GM19324 (cell line): ENCODE measurements around the gene SYCP2.
"Not testable (repeated sequence)": the region's sequence is repeated elsewhere in the genome, so short reads cannot be mapped to it uniquely, and the experiment has no call there.

Experiments
- ATAC-seq: cut with Tn5 transposase; IDR thresholded peaks from one replicate; pipeline ENCODE4 v1.9.1; 2021; ENCODE audit warnings: mild to moderate bottlenecking, moderate library complexity; ENCODE audit not compliant: unreplicated experiment, low FRiP score

The SYCP2 gene

DNA sequence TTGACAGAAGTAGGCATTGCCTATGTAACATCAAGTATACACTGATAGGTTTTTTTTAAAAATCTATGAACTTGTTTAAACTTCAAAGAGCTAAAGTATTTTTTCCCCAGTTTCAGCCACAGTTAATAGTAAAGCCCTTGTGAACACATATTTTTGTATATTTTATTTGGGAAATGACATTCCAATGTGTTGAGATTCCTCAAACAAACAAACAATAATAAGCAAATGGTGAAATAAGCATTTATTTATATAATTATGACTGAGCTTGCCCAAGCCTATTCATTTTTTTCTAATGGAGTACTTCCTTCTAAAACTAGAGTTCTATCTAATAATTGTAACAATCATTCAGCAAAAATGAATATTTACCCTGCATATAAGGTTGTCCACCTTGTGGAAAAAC, 12.5 kb downstream of the SYCP2 start:
- no peak for ATAC-seq

DNA sequence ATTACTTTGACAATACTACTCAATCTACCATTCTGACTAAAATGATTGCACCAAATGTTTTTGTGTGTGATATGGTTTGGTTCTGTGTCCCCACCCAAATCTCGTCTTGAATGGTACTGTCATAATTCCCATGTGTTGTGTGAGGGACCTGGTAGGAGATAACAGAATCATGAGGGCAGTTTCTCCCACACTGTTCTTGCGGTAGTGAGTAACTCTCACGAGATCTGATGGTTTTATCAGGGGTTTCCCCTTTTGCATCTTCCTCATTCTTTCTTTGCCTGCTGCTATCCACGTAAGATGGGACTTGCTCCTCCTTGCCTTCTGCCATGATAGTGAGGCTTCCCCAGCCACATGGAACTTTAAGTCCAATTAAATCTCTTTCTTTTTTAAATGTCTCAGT, 20.8 kb downstream of the SYCP2 start:
- ATAC-seq, result no peak

DNA sequence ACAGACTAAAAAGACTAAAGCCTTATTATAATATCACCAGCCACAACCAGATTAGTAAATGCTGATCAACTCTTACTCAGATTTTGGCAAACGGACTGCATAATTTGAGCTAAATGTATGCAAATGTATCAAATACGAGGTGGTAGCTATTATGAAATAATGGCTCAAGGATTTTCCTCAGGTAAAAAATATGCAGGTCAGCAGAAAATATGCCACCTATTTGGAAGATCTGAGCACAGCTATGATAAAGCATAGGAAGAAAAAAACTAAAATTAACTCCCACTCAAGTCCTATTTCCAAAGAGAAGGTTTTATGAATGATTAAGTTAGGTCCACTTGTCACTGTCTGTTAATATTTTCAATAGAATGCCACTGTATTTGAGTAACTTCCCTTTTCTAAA, 22.4 kb downstream of the SYCP2 start:
- ATAC-seq, result no peak

DNA sequence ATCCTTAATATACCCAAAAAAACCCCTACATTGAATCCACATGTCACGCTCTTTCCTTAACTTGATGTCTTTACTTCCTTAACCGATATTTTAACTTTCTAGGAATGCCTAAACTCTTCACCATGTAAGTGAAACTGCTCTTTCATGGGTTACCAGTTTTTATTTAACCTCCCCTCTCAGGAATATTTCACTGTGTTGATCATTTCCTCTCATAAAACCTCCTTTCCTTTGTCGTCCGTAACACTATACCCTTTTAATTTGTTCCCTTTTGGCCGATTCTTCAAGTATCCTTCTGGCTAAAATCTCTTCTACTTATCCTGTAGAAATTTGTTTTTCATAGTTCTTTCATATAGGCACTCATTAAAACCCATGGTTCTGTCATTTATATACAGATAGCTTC, 24.6 kb downstream of the SYCP2 start:
- ATAC-seq, result no peak

DNA sequence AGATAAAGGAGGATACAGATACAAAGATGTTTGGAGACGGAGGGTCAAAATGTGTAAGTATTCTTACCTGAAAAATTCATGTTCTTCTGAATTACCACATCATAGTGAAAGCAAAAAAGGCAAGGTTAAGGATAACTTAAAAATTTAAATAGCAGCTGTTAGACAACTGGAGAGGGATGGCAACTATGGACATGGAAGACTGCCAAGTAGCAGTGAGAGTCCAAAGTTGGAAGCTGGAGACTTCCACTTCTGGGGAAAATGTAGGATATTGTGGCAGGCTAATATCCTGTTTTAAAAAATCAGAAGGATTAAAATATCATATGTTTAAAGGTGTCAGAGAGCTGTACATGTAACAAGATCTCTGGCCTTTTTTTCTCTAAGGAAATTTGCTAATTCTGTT, 29.8 kb downstream of the SYCP2 start:
- ATAC-seq, result no peak

DNA sequence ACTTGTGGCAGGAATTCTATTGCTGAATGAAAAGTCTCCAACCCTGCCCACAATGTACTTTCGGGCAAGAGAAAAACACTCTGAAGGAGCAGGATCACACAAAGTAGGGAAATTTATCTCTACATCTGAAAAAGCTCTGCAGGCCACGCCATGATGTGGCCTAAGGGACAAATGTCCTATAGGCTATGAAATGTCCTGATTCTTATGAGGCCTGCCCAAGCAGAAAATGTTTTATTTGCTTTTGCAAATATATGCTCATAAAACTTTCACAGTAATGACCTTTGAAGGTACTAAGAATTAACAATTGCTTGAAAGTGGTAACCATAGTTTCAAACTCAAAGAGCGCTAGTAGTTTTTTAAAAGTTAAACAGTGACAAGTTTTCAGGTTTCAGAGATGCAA, 31.0 kb downstream of the SYCP2 start:
- ATAC-seq, result no peak

DNA sequence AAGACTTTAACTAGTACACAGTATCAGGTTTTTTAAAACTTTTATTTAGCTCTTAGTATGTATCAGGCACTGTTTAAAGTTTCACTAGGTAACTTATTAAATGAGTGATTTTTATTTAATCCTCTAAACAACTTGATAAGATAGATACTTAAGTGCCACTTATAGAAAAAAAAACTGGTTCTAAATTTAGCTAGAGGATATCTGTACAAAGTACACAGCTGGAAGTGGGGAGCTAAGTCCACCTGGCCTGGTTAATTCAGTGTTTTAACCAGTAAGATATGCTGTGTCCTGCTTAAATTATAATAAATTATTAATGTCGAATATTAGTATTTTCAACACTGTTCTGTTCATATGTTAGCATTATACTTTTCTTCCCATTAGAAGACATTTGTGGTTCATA, 37.5 kb downstream of the SYCP2 start:
- no peak for ATAC-seq

DNA sequence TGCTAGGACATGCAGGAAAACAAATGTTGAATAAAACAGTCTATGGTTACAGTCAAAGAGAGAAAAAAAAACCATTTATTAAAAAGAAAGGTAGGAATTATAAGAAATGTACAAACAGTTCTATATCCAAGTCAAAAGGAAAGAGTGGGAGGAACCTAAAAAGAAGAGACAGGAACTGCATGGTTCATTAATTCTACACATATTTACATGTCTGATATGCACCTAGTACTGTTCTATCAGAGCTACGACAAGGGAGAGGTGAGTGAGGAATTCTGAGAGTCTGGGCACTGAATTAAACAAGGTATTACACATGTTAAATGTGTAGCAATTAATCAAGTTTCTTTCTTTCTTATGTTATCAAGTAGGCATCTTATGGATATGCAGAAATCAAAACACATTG, 41.9 kb downstream of the SYCP2 start:
- ATAC-seq, result no peak

DNA sequence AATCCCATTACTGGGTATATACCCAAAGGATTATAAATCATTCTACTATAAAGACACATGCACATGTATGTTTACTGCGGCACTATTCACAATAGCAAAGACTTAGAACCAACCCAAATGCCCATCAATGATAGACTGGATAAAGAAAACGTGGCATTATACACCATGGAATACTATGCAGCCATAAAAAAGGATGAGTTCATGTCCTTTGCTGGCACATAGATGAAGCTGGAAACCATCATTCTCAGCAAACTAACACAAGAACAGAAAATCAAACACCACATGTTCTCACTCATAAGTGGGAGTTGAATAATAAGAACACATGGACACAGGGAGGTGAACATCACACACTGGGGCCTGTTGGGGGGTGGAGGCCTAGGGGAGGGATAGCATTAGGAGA, 43.4 kb downstream of the SYCP2 start:
- not testable (repeated sequence) for ATAC-seq

DNA sequence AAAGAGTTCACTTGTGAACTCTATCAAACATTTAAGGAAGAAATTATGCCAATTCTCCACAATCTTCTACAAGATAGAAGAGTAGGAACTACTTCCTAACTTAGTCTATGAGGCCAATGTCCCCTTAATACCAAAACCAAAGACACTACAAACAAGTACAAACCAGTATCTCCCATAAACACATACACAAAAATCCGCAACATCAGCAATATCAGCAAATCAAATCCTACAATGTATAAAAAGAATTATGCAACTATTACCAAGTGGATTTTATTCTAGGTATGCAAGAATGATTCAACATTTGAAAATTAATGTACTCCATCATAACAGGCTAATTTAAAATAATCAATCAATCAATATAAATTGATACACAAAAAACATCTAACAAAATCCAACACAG, 45.4 kb downstream of the SYCP2 start:
- ATAC-seq, result no peak

DNA sequence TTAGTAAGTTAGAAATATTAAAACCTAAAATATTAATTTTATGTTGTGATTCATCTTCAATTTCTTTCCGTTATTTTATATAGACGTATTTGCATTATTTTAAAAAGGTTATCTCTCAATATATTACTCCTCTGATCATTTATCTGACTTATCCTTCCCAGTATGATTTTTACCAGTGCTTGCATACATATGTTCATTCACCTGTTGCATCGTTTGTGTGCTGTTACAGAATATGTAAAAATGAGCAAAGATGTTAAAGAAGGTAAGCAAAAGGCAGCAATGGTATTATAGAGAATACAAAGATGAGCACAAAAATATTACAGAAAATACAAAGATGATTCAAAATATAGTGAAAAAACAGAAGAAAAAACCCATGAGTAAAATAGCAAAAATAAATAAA, 48.9 kb downstream of the SYCP2 start:
- no peak for ATAC-seq

DNA sequence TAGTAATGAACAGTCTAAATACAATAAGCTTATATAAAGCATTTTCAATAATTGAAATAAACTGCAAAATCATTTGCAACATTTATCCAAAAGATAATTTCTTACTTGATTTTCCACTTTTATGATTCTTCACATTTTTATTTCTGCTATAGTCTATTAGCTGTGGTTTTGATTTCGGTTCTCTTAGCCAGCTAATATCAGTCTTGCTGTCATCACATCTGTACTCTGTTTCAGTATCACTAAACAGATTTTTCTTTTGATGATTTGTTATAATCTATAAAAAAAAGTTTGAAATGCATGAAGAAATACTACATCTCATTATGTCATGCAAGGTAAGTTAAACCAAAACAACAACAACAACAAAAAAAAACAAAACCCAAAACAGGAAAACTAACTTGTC, 53.2 kb downstream of the SYCP2 start:
- ATAC-seq, result no peak

DNA sequence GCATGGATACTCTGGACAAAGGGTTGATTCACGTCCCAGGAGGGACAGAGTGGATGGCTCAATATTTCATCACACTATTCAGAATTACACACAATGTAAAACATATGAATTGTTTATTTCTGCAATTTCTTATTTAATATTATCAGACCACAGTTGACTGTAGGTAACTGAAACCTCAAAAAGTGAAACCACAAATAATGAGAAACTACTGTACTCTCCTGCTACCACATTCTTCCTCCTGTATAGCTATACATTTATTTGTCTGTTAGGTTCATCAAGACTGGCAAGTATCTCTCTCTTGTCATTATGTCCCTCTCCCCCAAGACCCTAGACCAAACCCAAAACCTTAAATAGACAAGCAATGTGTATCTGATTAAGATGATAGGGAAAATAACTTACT, 60.0 kb downstream of the SYCP2 start:
- no peak for ATAC-seq

DNA sequence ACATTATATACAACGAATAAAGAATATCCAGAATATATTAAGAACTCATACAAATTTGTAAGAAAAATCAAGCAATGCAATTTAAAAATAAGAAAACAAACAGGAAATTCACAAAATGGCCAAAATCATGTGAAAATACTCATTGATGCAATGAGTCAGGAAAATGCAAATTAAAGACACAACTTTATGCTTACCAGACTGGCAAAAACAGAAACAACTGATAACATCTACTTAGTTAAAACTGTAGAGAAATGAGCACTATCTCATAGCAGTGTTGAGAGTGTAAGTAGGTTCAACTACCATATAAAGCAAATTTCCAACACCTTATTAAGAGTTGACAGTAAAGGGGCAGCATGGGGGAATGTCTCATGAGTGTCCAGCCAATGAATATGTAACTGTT, 62.3 kb downstream of the SYCP2 start:
- no peak for ATAC-seq

DNA sequence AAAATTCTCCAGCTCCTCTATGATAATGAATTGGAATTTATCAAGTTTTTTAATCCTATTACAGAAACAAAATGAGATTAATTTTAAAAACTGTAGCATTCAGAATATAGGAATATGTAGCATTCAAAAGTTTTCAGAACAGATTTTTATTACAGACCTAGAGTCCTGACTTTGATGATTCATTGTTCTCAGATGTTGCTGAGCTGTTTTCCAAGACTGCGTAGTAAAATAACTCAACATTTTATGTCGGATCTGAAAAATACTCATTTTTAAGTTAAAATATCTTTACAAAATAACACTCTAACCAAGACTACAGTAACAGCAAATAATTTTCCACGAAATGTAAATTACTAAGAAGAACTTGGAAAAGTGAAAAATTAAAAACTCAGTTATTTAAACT, 67.1 kb downstream of the SYCP2 start:
- ATAC-seq, result no peak

DNA sequence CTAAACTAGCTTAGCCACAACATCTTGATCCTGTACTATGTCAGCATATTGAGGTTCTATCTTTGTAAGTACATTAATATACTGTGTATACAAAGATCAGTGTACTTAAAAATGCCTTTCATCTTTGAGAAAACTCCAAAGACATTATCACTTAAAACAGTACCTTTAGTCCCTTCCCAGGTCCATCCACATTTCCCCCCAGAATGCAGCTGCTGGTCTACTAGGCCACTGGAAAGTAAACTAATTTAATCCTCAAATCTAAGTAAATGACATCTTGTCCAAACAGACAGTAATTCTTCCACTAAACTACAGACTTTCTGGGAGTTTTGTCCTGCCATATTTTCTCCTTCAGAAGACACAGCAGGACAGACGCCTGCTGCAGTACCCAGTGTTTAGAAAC, 68.7 kb downstream of the SYCP2 start:
- no peak for ATAC-seq

DNA sequence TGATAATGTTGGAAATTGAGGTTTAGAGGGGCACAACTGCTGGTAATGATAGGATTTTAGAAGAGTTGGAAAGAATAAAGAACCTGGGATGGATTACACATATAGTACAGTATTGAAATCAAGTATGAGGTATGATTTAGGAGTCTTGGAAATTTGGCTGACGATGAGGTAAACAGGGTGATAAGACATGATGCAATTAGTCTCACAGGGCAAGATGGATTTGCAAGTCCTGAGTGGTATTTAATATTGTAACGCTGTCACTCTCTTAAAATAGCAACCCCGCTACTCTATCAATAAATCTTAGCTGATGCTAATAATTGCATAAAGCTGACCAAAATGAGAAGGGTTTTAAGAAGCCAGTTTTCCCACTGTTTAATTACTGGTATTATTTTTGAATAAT, 70.4 kb downstream of the SYCP2 start:
- no peak for ATAC-seq

DNA sequence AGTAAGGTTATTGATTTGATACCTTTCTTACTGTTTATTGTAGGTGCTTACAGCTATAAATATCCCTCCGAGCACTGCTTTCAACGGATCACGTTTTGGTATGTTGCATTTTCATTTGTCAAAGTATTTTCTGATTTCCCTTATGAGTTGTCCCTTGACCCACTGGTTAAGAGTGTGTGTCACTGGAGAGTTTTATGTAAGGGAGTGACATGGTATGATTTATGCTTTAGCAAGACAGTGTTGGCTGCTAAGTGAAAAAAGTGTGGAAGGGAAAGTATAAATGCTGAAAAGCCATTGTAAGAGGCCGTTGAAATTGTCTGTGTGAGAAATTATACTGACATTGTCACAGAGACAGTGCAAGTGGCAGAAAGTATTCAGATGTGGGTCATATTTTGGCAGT, 72.0 kb downstream of the SYCP2 start:
- no peak for ATAC-seq

DNA sequence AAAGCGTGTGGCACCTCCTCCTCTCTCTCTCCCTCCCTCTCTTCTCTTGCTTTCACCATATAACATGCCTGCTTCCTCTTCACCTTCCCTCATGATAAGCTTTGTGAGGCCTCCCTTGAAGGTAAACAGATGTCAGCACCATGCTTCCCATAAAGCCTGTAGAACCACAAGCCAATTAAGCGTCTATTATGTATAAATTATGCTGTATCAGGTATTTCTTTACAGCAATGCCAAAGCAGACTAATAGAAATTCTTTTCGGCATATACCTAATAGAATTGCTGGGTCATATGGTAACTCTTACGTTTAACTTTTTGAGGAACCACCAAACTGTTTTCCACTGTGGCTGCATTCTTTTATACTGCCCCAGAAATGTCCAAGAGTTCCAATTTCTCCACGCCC, 75.0 kb downstream of the SYCP2 start:
- no peak for ATAC-seq

DNA sequence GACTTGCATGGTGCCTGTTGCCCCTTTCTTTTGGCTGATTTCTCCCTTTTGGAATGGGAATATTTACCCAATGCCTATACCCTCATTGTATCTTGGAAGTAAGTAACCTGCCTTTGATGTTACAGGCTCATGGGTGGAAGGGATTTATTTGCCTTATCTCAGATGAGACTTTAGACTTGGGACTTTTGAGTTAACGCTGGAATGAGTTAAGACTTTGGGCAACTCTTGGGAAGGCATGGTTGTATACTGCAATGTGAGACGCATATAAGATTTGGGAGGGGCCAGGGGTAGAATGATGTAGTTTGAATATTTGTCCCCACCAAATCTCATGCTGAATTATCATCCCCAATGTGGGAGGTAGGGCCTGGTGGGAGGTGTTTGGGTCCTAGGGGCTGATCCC, 75.5 kb downstream of the SYCP2 start:
- no peak for ATAC-seq

DNA sequence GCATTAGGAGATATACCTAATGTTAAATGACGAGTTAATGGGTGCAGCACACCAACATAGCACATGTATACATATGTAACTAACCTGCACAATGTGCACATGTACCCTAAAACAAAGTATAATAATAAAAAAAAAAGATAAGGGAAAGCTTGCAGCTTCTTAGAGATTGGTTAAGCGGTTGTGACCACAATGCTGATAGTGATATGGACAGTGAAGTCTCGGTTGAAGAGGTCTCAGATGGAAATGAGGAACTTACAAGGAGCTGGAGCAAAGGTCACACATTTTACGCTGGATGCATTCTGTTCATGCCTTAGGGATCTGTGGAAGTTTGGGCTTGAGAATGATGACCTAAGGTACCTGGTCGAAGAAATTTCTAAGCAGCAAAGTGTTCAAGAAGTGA, 76.5 kb downstream of the SYCP2 start:
- not testable (repeated sequence) for ATAC-seq

DNA sequence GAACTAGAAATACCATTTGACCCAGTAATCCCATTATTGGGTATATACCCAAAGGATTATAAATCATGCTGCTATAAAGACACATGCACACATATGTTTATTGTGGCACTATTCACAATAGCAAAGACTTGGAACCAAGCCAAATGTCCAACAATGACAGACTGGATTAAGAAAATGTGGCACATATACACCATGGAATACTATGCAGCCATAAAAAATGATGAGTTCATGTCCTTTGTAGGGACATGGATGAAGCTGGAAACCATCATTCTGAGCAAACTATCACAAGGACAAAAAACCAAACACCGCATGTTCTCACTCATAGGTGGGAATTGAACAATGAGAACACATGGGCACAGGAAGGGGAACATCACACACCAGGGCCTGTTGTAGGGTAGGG, 76.9 kb downstream of the SYCP2 start:
- ATAC-seq, result not testable (repeated sequence)

DNA sequence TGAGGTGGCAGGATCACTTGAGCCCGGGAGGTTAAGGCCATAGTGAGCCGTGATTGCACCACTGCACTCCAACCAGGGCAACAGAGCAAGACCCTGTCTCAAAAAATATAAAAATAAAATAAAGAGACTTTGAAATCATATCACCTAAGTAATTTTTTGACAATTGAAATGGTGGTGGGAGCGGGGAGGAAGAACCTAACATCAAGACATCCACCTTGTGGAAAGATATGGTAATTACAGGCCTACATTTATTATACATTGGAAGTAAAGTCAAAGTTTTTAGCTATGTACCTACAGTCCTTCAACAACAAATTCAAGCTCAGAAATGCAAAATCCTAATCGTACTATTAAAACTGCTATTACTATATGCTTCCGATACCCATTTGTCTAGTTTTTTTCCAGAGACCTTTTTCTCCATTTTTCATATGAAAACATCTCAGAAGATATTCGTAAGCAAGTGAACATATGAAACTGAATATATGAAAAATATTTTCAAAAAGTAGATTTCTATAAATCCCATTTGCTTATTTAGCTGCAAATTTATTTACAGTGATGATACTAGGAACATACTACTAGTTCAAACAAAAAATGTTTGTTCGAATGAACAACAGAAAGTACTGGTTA, 83.3 kb downstream of the SYCP2 start:
- no peak for ATAC-seq
